ENCODE data around the gene YBX1.
"Not testable (repeated sequence)": the region's sequence is repeated elsewhere in the genome, so short reads cannot be mapped to it uniquely, and the experiment has no call there.

Gene YBX1

DNA sequence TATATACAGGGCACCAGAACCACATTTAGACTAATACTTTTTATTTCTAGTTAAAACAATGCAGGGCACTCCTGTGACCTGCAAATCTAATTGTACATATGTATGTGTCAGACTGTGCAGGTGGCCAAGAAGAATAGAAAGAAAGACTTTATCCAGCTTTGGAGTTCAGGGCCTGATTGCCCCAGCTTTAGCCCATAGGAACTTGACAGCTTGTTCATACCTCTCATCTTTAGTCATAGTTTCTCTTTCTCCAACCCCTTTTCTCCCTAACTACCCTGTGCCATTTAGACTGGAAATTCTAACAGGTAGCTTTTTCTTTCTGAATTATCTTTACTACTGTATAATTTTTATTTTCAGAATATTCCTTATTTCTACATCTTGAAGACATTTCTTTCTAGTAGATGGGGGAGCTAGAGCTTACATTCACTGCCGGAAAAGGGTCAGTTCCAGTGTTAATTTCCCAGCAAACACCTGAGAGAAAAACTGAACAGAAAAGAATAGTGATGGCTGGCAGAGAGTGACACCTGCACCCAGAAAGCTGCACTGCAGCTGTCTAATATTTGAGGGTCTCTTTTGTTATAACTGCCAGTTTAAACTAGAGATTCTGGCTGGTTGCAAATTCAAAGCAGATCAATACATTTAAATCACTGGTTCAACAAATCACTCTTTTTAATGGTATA is 8.4 kb downstream of the YBX1 start:
- no peak for DNase-seq

DNA sequence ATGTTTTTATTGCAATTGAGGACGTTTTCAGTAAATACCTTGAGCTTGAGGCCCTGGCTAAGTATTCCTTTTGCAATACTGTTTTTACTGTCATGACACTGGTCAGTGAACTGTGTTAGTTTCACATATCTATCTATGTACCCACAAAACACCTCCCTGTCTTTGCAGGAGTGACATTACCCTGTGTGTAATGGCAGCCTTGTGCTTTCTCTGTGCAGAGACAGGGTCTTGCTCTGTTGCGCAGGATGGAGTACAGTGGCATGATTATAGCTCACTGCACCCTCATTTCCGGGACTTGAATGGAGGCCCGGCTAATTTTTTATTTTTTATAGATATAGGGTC is 8.9 kb downstream of the YBX1 start:
- no peak for DNase-seq

DNA sequence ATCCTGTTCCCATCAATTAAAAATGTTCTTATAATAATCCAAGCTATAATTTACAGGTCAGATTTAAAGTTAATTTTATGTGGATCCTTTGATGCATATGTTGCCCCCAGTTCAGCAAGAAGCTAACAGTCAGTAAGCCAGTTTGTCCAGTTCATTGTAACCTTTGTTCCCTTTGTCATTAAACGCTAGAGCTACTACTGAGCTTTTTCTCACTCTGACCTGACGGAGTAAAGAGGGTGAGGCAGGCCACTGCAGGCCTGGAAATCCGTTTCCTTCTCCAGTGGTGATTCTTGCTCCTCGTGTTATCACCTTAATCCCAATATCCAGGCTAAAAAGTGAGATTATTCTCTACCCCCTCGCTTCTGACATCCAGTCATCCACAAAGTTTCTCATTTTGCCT is 10.2 kb downstream of the YBX1 start:
- no peak for DNase-seq

DNA sequence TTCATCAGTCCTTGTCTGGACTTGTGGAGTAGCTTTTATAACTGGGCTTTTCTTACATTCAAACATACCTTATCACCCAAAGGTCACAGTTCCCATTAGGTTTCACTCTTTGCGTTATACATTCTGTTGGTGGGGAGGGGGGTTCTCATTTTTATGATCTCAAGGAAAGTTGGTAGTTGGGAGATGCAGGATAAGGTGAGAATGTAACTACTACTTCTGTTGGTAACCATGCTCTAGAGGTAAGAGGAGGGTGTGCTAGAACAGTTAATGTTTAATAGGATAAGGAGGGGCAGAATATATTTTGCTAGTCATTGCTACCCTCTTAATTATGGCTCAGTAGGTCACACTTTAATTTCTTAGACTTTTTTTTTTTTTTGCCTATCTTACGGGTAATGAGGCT is 10.7 kb downstream of the YBX1 start:
- DNase-seq = no peak

DNA sequence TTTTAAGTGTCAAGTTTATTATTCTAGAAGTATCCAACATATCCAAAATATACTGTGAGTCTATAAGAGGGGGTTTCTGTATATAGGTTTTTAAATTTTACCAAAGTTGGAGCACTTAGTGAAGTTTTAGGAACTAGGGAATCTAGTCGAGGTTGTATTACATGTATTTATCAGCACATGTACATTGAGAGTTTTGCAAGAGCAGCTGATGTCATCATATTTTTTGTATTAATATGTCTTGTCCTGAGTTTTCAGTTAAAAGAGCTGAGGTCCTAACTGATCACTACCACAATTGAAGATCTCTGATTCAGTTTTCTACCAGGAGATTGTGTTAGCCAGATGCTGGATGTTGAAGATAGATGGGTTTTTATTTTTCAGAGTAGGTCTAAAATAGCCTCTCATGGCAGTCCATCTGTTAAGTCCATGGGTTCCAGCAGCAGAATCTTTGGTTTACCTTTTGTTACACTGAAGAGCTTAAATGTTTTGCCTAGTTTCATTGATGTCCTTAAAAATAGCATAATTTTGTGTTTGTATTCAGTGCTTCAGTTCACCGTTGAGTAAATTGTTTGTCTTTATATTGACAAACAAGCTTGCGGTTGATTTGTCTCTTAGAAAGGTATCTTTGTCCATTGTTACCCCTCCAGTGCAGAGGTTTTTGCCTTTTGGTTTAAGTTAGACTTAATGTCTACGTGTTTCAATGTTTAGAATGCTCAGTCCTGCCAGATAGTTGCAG is 16.0 kb downstream of the YBX1 start:
- no peak for DNase-seq

DNA sequence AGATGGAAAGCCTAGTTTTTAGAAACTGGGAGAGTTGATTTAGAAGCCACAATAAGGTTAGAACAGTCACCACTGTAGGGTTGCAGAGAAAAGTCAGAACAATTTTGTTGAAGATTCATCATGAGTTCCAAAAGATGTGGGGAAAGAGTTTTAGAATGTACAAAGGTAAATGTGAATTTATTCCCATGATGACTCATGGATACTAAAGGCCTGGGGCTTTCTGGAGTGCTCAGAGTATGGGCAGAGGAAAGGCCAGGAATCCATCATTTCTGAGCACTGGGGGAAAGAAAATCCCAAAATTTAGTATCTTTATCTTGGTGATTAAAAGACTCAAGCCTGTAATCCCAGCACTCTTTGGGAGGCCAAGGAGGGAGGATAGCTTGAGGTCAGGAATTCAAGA is 17.8 kb downstream of the YBX1 start:
- DNase-seq = no peak

DNA sequence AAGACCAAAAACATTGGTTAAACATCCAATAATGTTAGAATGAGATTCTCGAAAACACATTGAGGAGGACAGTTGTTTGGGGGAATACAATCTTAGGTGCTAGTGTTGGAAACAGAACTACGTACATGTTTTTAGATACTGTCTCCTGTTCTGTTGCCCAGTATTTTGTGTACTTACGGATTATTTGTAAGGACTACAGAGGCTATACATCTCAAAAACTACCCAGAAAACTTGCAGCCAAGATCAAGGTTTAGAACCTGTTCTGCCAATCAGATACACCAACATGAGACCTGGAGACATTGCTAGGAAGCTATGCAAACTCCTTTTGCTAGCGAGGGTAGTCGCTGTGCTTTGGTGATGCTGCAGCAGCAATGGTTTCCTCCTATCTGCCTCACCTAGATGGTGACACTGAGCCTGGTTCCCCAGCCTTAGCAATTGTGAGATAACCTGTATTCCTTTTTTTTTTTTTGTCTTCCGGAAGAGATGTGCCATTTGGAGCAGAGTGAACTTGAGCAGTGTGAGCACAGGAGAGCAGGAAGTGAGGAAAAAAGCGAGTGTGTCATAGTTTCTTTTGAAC is 21.8 kb downstream of the YBX1 start:
- no peak for DNase-seq

DNA sequence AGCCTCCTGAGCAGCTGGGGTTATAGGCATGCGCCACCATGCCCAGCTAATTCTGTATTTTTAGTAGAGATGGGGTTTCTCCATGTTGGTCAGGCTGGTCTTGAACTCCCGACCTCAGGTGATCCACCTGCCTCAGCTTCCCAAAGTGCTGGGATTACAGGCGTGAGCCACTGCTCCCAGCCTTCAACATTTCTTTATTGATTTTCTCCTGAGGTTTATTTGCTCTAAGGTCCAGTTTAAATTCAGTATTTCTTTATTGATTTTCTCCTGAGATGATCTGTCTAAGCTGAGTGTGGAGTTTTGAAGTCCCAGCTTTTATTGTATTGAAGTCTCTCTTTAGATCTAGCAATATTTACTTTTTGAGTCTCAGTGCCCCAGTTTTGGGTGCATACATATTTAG is 30.6 kb downstream of the YBX1 start:
- not testable (repeated sequence) for DNase-seq

DNA sequence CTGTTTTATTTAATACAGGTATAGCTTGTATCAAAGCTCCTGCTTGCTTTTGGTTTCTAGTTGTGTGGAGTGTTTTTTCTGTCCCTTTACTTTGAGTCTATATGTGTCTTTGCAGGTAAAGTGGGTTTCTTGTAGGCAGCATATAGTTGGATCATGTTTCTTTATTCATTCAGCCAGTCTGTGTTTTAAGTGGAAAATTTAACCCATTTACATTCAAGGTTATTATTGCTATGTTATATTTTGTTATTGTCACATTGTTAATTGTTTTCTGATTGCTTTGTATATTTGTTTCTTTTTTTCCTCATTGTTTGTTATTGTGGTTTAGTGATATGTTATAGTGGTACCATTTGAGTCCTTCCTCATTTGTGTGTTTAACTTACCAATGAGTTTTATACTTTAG is 31.1 kb downstream of the YBX1 start:
- no peak for DNase-seq

DNA sequence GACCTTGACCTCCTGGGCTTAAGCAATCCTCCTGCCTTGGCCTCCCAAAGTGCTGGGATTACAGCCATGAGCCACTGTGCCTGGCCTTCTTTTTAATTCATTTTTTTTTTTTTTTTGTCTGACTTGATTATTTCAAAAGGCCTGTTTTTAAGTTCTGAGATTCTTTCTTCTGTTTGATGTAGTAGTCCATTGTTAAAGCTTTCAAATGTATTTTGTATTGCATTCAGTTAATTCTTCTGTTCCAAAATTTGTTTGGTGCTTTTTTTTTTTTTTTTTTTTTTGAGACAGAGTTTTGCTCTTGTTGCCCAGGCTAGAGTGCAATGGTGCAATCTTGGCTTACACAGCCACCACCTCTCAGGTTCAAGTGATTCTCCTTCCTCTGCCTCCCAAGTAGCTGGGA is 32.2 kb downstream of the YBX1 start:
- DNase-seq = not testable (repeated sequence)

DNA sequence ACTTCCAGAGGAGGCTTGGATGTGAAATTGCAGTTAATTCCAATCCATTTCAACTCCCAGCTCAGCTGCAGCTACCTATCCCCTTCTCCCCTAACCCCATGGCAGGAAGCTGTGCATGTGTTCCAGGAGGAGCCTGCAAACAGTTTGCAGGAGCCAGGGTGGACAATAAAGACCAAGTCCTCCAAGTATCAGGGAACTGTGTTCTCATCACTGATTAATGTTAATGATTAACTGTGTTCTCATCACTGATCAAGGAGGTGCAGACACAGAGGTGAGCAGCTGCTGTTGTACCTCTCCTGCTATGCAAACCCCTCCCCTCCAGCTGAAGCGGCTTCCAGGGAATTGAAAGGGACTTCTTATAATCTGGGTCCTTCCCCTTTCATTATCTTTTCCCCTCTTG is 38.6 kb downstream of the YBX1 start:
- DNase-seq = no peak

DNA sequence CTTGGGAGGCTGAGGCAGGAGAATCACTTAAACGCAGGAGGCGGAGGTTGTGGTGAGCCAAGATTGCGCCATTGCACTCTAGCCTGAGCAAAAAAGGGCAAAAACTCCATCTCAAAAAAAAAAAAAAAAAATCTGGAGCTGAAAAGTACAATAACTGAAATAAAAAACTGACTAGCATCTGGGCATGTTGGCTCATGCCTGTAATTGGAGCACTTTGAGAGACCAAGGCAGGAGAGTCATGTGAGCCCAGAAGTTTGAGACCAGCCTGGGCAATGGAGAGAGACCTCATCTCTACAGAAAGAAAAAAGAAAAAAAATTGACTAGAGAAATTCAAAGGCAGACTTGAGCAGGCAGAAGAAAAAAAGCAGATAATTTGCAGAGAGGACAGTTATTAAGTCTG is 39.7 kb downstream of the YBX1 start:
- DNase-seq = no peak

DNA sequence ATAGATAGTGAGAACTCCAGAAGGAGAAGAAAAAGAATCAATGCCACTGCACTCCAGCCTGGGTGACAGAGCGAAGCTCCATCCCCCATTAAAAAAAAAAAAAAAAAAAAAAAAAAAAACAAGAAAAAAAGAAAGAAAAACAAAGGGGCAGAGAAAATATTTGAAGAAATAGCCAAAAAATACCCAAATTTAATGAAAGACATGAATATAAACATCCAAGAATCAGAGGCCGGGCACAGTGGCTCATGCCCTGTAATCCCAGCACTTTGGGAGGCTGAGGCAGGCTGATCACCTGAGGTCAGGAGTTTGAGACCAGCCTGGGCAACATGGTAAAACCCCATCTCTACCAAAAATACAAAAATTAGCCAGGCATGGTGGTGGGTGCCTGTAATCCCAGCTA is 40.2 kb downstream of the YBX1 start:
- not testable (repeated sequence) for DNase-seq

DNA sequence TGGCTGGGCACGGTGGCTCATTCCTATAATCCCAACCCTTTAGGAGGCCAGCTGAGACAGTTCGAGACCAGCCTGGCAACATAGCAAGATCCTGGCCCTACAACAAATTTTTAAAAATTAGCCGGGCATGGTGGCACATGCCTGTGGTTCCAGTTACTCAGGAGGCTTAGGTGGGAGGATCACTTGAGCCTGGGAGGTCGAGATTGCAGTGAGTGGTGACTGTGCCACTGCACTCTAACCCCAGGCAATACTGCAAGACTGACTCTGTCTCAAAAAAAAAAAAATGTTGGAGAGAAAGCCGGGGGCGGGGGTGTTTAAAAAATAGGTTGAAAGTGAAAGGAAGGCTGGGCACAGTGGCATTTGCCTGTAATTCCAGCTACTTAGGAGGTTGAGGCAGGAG is 41.3 kb downstream of the YBX1 start:
- peak in 1 of 2 experiments; percentile 14 for DNase-seq

DNA sequence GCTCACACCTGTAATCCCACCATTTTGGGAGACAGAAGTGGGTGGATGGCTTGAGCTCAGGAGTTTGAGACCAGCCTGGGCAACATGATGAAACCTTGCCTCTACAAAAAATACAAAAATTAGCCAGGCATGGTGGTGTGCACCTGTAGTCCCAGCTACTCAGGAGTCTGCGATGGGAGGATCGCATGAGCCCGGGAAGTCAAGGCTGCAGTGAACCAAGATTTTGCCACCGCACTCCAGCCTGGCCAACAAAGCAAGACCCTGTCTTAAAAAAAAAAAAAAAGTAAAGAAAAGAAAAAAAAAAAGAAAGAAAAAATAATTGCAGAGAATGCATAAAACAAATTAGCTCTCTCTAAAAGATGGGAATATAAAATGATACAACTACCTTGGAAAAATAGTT is 43.6 kb downstream of the YBX1 start:
- DNase-seq = not testable (repeated sequence)

DNA sequence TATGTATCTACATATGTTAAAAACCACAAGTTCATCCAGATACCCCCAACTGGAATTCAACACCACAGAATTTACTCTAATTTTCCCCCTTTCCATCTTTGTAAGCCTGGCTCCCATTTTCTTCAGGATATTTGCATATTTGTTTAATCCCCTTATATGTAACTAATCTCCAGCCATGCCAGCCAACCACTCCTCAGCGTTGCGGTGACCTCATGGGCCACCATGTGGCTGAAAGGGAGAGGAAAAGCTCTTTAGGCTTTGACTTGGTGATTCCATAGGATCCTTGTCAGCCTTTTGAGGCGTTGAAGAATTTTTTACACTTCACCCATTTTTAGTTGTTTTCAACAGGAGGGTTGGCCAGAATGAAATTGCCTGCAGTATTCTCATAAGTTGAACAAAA is 47.8 kb downstream of the YBX1 start:
- no peak for DNase-seq

DNA sequence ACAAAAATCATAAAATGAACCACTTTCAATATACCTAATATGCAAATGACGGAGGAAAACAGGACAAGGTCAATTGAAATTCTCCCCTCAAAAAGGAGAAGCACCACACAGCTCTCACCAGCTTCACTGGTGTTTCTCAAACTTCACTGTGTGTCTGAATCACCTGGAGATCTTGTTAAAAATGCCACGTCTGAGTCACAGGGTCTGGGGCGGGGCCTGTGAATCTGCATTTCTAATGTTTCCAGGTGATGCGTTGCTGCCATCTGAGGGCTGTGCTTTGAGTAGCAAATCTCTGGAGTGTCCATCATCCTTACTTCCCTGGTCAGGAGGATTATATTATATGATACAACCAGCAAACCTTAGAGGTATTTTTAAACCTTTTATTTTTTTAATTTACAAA is 48.8 kb downstream of the YBX1 start:
- DNase-seq = peak; percentile 80 to 81

DNA sequence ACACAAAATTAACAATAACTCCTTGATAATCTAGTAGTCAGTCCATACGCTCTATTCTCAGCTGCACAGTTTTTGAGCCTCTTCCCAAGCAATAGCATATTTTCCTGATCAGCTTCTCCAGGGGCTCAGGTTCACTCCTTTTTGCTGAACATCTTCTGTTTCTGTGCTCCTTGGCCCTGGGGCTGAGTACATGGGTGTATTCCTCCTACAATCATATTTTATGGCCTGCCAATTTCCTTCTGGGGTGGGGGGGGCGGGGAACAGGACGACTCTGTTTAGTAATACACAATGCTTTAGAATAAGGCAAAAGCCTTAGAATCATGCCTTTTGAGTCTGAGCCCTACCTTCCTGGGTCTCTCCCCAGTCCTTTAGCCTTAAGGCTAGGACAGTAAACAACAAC is 49.4 kb downstream of the YBX1 start:
- DNase-seq = no peak

DNA sequence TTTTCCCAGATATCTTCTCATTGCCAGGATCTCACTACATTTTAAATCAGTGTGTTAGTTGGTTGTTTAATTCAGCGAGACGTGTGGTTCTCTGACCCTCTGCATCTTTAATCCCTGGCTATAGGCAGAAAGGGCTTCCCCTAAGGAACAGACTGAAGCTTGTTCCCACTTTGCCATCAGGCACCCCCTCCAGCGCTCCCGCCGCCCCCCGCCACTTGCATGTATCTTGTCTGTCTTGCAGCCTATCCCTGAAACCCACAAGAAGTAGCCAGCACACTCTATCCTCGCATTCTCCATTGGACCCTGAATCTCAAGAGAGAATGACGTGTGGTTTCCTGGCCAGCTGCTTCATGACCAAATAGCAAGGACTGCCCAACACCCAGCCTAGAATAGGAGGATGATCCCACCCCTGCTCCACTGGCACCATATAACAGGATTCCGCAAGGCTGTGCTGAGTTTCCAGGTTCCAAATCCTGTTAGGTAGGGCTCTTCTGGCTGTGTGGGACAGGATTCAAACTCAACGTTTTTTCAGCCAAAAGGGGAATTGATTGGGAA is 50.0 kb downstream of the YBX1 start:
- DNase-seq = no peak

DNA sequence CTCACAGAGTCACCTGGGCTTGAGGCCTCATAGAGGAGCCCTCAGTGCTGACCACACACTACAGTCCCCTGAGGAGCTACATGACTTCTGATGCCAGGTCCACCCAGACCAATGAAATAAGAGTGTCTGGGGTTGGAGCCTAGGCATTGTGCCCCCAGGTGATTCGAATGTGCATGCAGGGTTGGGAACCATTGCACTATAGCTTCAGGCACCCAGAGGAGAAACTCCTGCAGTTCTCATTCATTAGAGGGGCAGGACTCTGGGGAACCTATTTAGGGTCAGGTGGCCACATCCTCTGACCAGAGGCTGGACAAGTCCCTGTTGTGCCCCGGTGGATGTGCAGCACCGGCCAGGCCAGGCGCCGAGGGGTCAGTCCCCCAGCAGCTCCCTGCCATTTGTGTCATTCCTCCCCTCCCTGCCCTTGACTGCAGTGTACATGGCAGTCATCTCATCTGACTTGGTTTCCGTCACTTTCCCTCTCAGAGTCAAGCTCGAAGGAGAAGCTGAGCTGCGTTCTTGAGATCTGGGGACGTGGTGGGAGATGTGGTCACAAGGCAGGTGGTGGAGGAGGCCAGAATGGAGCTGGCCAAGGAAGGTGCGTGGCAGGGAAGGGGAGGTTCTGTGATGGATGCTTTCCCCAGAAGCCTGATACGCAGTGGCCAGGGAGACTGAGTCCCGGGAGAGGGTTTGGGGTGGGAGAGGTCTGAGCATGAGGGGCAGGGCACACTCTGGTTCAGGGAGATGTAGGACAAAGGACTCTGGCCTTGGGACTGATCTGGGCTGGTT is 51.4 kb downstream of the YBX1 start:
- no peak for DNase-seq

DNA sequence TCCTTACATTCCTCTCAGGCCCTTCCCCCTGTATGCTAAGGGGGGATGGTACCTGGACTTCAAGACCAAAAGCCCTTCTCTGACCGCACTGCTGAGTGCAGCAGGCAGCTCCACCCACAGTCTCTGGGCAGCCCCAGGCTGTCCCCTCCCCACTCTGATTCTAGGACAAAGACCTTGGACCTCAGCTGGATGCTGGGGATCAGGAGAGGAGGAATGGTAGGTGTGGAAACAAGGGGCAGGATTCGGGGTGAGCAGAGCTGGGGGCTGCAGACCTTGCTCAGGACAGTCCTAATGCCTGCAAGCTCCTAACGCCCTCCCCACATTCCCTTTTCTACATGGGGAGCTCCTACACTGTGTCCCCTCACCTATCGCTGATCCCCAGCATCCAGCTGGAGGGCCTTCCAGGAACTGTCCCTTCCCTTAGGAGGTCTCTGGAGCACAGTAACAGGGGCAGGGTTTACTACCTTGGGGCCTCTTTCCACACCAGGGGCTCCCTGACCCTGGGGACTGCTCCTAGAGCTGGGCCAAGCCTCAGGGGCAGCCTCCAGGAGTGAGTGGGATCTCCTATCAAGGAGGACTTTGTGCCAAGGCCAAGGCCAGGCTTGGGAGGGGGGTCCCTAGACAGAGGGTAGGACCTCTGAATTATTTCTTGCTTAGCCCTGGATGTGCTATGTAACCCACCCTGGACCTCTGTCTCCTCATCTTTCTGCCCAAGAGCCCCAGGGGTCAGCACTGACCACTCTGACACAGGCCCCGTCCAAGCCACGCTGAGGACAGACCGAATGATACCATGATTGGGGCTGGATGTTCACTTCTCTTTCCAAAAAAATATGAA is 52.2 kb downstream of the YBX1 start:
- no peak for DNase-seq

DNA sequence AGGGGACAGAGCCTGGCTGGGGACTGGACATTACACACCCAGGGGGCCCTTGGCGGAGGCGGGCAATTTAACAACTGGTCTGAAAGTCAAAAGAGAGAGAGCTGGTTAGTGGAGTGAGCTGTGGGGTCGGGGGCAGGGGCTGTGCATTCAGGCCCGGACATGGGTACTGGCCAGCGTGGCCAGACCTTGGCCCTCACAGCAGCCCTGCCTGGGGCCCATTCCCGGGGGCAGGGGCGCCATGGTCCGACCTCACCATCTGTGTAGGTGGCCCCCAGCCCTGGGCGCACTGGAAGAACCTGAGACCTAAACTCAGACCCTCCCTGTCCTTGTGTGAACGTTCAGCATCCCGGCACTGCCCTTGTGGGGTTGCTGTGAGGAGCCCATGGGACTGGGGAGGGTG is 52.8 kb downstream of the YBX1 start:
- DNase-seq = no peak
